K562 (cell line): ENCODE data around the gene MACROD2. TPM values are rescaled to one million over a fixed set of nuclear protein-coding genes. Genes with fewer than 3 reads are reported as not detected.

ENCODE experiments used
- ATAC-seq: fragments of 200-7000 bp; cut with Tn5 transposase; 3 replicates; pipeline ENCODE4 v1.9.1; 2020; ENCODE audit warnings: moderate library complexity
- BruUV-seq: library from RNA; stranded (reverse); fragments of 400-500 nt; replicated peaks from 2 replicates; lab custom pipeline; 2021; lab: Mats Ljungman, UMichigan
- CTCF ChIA-PET: fragments of 300-600 bp; formaldehyde crosslinking; extraction: SDS; loops from one replicate; lab custom pipeline; 2021; ENCODE audit warnings: low intra/inter-chr PET ratio; lab: Yijun Ruan, JAX
- POLR2A ChIA-PET: fragments of 300-600, 350-650 bp; sonication (Branson Sonifier 250); formaldehyde crosslinking; extraction: SDS; loops from one replicate; lab custom pipeline; 2021; ENCODE audit warnings: antibody characterized with exemption, inconsistent platforms; lab: Yijun Ruan, JAX
- DNase-seq, 4 experiments: peaks; one replicate each; pipeline versions ENCODE4 v3.0.0 to v3.0.0-alpha.2; 2011 to 2018; ENCODE audit warnings: low spot score in 3 of 4, mixed read lengths in 3 of 4; ENCODE audit errors: extremely low read depth in 1 of 4
- FAIRE-seq: peaks from 2 replicates; lab custom pipeline; 2011; peaks lifted over from hg19 to GRCh38; lab: Jason Lieb, UNC
- H2AFZ ChIP-seq: 2 replicates; pipeline ENCODE4 v1.6.0; 2011; ENCODE audit warnings: low read depth, low read length, control low read depth, inconsistent platforms
- H3K27ac ChIP-seq: fragments of 200-600 bp; 3 replicates; pipeline ENCODE4 v1.8.0; 2011; ENCODE audit warnings: low read depth, mild to moderate bottlenecking, control low read depth, inconsistent platforms, low read length, moderate library complexity, mixed read lengths; ENCODE audit errors: extremely low read depth
- H3K27me3 ChIP-seq, 2 experiments: fragments of 300-600 bp in 1 of 2; 2 replicates in 1 of 2; 3 replicates in 1 of 2; pipeline versions ENCODE4 v1.6.0 to v1.8.0; 2011; ENCODE audit warnings: inconsistent platforms in 2 of 2, low read length in 2 of 2, mild to moderate bottlenecking in 1 of 2, mixed read lengths in 1 of 2, moderate library complexity in 1 of 2; ENCODE audit not compliant: control insufficient read depth in 2 of 2, insufficient read depth in 2 of 2
- H3K36me3 ChIP-seq: fragments of 300-600 bp; 3 replicates; pipeline ENCODE4 v1.8.0; 2011; ENCODE audit warnings: mild to moderate bottlenecking, low read length, inconsistent platforms; ENCODE audit not compliant: control insufficient read depth, insufficient read depth
- H3K4me1 ChIP-seq, 2 experiments: fragments of 200-600 bp in 1 of 2; replicated peaks in 1 of 2; 2 replicates in 1 of 2; 3 replicates in 1 of 2; pipeline versions ENCODE4 v1.5.1 to v1.8.0; 2011; ENCODE audit warnings: inconsistent platforms in 2 of 2, low read length in 2 of 2, mild to moderate bottlenecking in 1 of 2, mixed read lengths in 1 of 2, moderate library complexity in 1 of 2; ENCODE audit not compliant: control insufficient read depth in 2 of 2, insufficient read depth in 2 of 2
- H3K4me2 ChIP-seq: 2 replicates; pipeline ENCODE4 v1.6.1; 2011; ENCODE audit warnings: low read length, control low read depth, inconsistent platforms, mixed read lengths; ENCODE audit not compliant: insufficient read depth
- H3K4me3 ChIP-seq: fragments of 200-600 bp; sonication (generic), shearing (Covaris generic); 2 replicates; pipeline ENCODE4 v1.5.1; 2016; ENCODE audit warnings: control low read depth, inconsistent platforms
- H3K79me2 ChIP-seq: fragments of 200-600 bp; 3 replicates; pipeline ENCODE4 v1.8.0; 2011; ENCODE audit warnings: low read length, inconsistent platforms; ENCODE audit not compliant: control insufficient read depth, insufficient read depth
- H3K9ac ChIP-seq, 2 experiments: 2 replicates each; pipeline versions ENCODE4 v1.6.0 to v1.6.1; 2011; ENCODE audit warnings: low read depth in 2 of 2, low read length in 2 of 2, control low read depth in 1 of 2, inconsistent platforms in 1 of 2, mild to moderate bottlenecking in 1 of 2, mixed read lengths in 1 of 2; ENCODE audit not compliant: insufficient read depth in 1 of 2
- H3K9me1 ChIP-seq: one replicate; pipeline ENCODE4 v1.6.0; 2011; ENCODE audit warnings: inconsistent platforms, mild to moderate bottlenecking, low read length, moderate library complexity; ENCODE audit not compliant: control insufficient read depth, insufficient read depth
- H3K9me3 ChIP-seq: replicated peaks from 2 replicates; pipeline ENCODE4 v1.5.1; 2011; ENCODE audit warnings: low read depth, low read length, inconsistent platforms; ENCODE audit not compliant: control insufficient read depth, insufficient read depth
- H4K20me1 ChIP-seq: replicated peaks from 2 replicates; pipeline ENCODE4 v1.6.1; 2011; ENCODE audit warnings: low read length, inconsistent platforms, mixed read lengths; ENCODE audit not compliant: control insufficient read depth, insufficient read depth
- BACH1 ChIP-seq: fragments of 200-800 bp; sonication (Bioruptor generic); IDR thresholded peaks from 2 replicates; pipeline ENCODE4 v1.6.1; 2016; ENCODE audit warnings: missing genetic modification characterization, missing compliant biosample characterization
- HIVEP1 ChIP-seq: fragments of 250-450 bp; sonication (Bioruptor Pico); IDR thresholded peaks from 2 replicates; pipeline ENCODE4 v1.4.0; 2020; ENCODE audit warnings: mild to moderate bottlenecking
- KDM4B ChIP-seq, 2 experiments: fragments of 450-650 bp in 1 of 2; sonication (generic) in 1 of 2; IDR thresholded peaks; 2 replicates each; pipeline ENCODE4 v1.6.1; 2016 to 2017; ENCODE audit warnings: borderline replicate concordance in 2 of 2, antibody characterized with exemption in 1 of 2, low read depth in 1 of 2, mild to moderate bottlenecking in 1 of 2
- NCOR1 ChIP-seq: fragments of 450-650 bp; IDR thresholded peaks from 2 replicates; pipeline ENCODE4 v1.6.1; 2016; ENCODE audit warnings: mild to moderate bottlenecking, moderate library complexity
- NFYB ChIP-seq: IDR thresholded peaks from 2 replicates; pipeline ENCODE4 v1.6.1; 2011; ENCODE audit warnings: mild to moderate bottlenecking, moderate library complexity; ENCODE audit not compliant: insufficient read length; ENCODE audit errors: extremely low read depth
- TFE3 ChIP-seq: fragments of 450-650 bp; formaldehyde crosslinking; IDR thresholded peaks from 2 replicates; pipeline ENCODE4 v1.4.0; 2020; ENCODE audit warnings: mild to moderate bottlenecking, mixed read lengths
- ZNF212 ChIP-seq: fragments of 450-650 bp; formaldehyde crosslinking; IDR thresholded peaks from 2 replicates; pipeline ENCODE4 v1.4.0; 2020; ENCODE audit warnings: mild to moderate bottlenecking
- WGBS: fragments of 100-300 bp; shearing (Covaris generic); methylation state at CpG from one replicate; pipeline ENCODE4 v1.1.6; 2016; ENCODE audit warnings: low coverage, mixed read lengths; ENCODE audit not compliant: insufficient coverage; ENCODE audit errors: missing lambda C conversion rate; 5-methylcytosine and 5-hydroxymethylcytosine counted together
- in situ Hi-C: fragments of 300-500 bp; cut with MboI; formaldehyde crosslinking; loops from 4 replicates; pipeline ENCODE4 v1.15.0; 2018; ENCODE audit warnings: inconsistent platforms, mixed read lengths
- intact Hi-C: fragments of 100-400 bp; cut with micrococcal nuclease; formaldehyde crosslinking; loops from 2 replicates; pipeline ENCODE4 v1.14.2; 2022
- polyA plus RNA-seq, 8 experiments: library from polyadenylated mRNA; depleted of rRNA in 4 of 8; stranded (reverse) in 5 of 8; unstranded in 3 of 8; fragments of >200 nt; fragmentation: Nextera tagmentation in 2 of 8; fragmentation: Illumina TruSeq in 1 of 8; extraction: Ambion mirVana in 2 of 8; extraction: Trizol in 1 of 8; gene quantifications; 2 replicates each; pipeline versions ENCODE4 v1.2.1 to v1.2.3, GENCODE V29; 2011 to 2014; ENCODE audit warnings: inconsistent platforms in 1 of 8, missing spikeins in 1 of 8
- total RNA-seq, 7 experiments: library from RNA; depleted of rRNA in 6 of 7; stranded (reverse); fragments of >200 nt in 6 of 7; fragmentation: Illumina TruSeq in 2 of 7; extraction: Trizol in 2 of 7; gene quantifications; 2 replicates each; pipeline versions ENCODE4 v1.2.1 to v1.2.3, GENCODE V29; 2011 to 2021; ENCODE audit warnings: low replicate concordance in 1 of 7
- TF ChIP-seq, protein P1 (sequence below), 2 experiments: fragments of 450-650 bp; formaldehyde crosslinking in 1 of 2; IDR thresholded peaks; 2 replicates each; pipeline versions ENCODE4 v1.4.0 to v1.6.1; 2014 to 2020; ENCODE audit warnings: mild to moderate bottlenecking in 2 of 2, borderline replicate concordance in 1 of 2, low read depth in 1 of 2
- TF ChIP-seq, protein P2 (sequence below): fragments of 450-650 bp; formaldehyde crosslinking; IDR thresholded peaks from 2 replicates; pipeline ENCODE4 v1.4.0; 2020; ENCODE audit warnings: mild to moderate bottlenecking, moderate library complexity

Gene MACROD2
- total and polyA plus RNA-seq, 9 of the 15 experiments (the other 6 are each of a cell fraction or from before 2014, with no cell fraction given): not detected

DNA sequence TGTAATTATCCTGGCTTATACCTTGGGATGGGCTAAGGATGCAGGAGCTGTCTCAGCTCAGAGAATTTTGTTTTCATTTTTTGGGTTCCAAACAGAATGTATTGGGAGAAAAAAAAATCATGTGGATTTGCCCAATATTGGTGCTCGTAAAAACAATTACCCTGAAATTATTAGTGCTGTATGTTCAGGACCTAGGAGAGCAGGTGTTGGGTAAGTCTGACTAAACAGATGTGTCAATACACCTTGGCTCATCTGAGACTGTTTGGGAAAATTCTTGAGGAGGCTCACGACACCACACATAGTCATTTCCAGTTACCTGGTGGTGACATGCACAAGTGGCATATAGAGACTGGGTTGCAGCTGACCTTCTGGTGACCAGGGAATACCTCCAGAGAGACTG, 1144.2 kb downstream of the MACROD2 start (continued):
- TF ChIP-seq, protein P1, sequence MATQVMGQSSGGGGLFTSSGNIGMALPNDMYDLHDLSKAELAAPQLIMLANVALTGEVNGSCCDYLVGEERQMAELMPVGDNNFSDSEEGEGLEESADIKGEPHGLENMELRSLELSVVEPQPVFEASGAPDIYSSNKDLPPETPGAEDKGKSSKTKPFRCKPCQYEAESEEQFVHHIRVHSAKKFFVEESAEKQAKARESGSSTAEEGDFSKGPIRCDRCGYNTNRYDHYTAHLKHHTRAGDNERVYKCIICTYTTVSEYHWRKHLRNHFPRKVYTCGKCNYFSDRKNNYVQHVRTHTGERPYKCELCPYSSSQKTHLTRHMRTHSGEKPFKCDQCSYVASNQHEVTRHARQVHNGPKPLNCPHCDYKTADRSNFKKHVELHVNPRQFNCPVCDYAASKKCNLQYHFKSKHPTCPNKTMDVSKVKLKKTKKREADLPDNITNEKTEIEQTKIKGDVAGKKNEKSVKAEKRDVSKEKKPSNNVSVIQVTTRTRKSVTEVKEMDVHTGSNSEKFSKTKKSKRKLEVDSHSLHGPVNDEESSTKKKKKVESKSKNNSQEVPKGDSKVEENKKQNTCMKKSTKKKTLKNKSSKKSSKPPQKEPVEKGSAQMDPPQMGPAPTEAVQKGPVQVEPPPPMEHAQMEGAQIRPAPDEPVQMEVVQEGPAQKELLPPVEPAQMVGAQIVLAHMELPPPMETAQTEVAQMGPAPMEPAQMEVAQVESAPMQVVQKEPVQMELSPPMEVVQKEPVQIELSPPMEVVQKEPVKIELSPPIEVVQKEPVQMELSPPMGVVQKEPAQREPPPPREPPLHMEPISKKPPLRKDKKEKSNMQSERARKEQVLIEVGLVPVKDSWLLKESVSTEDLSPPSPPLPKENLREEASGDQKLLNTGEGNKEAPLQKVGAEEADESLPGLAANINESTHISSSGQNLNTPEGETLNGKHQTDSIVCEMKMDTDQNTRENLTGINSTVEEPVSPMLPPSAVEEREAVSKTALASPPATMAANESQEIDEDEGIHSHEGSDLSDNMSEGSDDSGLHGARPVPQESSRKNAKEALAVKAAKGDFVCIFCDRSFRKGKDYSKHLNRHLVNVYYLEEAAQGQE (IDR thresholded peaks at IDR 0.05; ENCODE audit: borderline replicate concordance): no peak
- TF ChIP-seq, protein P1 (CRISPR knock-in tag; IDR thresholded peaks at IDR 0.05; ENCODE audit: low read depth): no peak
- no peak for TF ChIP-seq HIVEP1 (CRISPR knock-in tag)

- ChIA-PET POLR2A (no interaction called here), CTCF (no interaction called here)
- Histone ChIP-seq H3K36me3 (no peaks in the 10 kb centered on the region), H3K27me3 (no peaks in the 10 kb centered on the region), H4K20me1 (no peaks in the 10 kb centered on the region), H3K4me1 (no peaks in the 10 kb centered on the region), H3K79me2 (no peaks in the 10 kb centered on the region), H3K9me1 (no peaks in the 10 kb centered on the region), H3K4me2 (no peak overlapping the region), H2AFZ (no peak overlapping the region), H3K9me3 (no peaks in the 10 kb centered on the region), H3K27ac (no peak overlapping the region), H3K9ac (no peak overlapping the region), H3K4me3 (no peak overlapping the region)
- in situ Hi-C loops (no loop called here), intact Hi-C loops (no loop called here)
- WGBS: 0% methylated on average over 2 of the region's 2 CpGs
- no peak for DNase-seq
- ATAC-seq: no peak
- FAIRE-seq: no peak
- no TSS peak for BruUV-seq
- TF ChIP-seq BACH1 (tag): no peak
- no peak for TF ChIP-seq ZNF212 (CRISPR knock-in tag)
- TF ChIP-seq TFE3 (CRISPR knock-in tag): no peak
- TF ChIP-seq NFYB: no peak
- TF ChIP-seq NCOR1: no peak
- TF ChIP-seq KDM4B (IDR thresholded peaks at IDR 0.05; ENCODE audit: borderline replicate concordance in 2 of 2, low read depth in 1 of 2): no peak
- TF ChIP-seq, protein P2, sequence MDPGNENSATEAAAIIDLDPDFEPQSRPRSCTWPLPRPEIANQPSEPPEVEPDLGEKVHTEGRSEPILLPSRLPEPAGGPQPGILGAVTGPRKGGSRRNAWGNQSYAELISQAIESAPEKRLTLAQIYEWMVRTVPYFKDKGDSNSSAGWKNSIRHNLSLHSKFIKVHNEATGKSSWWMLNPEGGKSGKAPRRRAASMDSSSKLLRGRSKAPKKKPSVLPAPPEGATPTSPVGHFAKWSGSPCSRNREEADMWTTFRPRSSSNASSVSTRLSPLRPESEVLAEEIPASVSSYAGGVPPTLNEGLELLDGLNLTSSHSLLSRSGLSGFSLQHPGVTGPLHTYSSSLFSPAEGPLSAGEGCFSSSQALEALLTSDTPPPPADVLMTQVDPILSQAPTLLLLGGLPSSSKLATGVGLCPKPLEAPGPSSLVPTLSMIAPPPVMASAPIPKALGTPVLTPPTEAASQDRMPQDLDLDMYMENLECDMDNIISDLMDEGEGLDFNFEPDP (CRISPR knock-in tag): no peak
Measured at GRCh38 chr20:15140286-15140685, 1145.0 kb downstream of the MACROD2 start.
